HEK293 (cell line): ENCODE results near the gene ZNF229.
"Not testable (repeated sequence)": the region's sequence is repeated elsewhere in the genome, so short reads cannot be mapped to it uniquely, and the experiment has no call there.

ENCODE experiments used
- CTCF ChIP-seq: fragments of 450-650 bp; formaldehyde crosslinking; IDR thresholded peaks from 2 replicates; pipeline ENCODE4 v1.5.1; 2016; ENCODE audit warnings: missing biosample characterization, missing genetic modification characterization
- GLI4 ChIP-seq: fragments of 450-650 bp; formaldehyde crosslinking; IDR thresholded peaks from 2 replicates; pipeline ENCODE4 v1.5.1; 2016; ENCODE audit warnings: missing biosample characterization, missing genetic modification characterization
- TSHZ1 ChIP-seq: fragments of 450-650 bp; formaldehyde crosslinking; IDR thresholded peaks from 2 replicates; pipeline ENCODE4 v1.5.1; 2016; ENCODE audit warnings: missing biosample characterization, missing genetic modification characterization, borderline replicate concordance
- ZBTB7A ChIP-seq: fragments of 450-650 bp; formaldehyde crosslinking; IDR thresholded peaks from 2 replicates; pipeline ENCODE4 v1.5.1; 2016; ENCODE audit warnings: low read depth, missing biosample characterization, missing genetic modification characterization
- ZBTB8A ChIP-seq: fragments of 450-650 bp; formaldehyde crosslinking; IDR thresholded peaks from 2 replicates; pipeline ENCODE4 v1.5.1; 2016; ENCODE audit warnings: missing biosample characterization, missing genetic modification characterization
- ZNF114 ChIP-seq: fragments of 450-650 bp; formaldehyde crosslinking; IDR thresholded peaks from 2 replicates; pipeline ENCODE4 v1.5.0; 2017; ENCODE audit warnings: missing biosample characterization, missing genetic modification characterization
- ZNF223 ChIP-seq: fragments of 450-650 bp; formaldehyde crosslinking; IDR thresholded peaks from 2 replicates; pipeline ENCODE4 v1.5.1; 2016; ENCODE audit warnings: missing biosample characterization, missing genetic modification characterization
- ZNF274 ChIP-seq, 2 experiments: fragments of 200-500 bp in 1 of 2; fragments of 450-650 bp in 1 of 2; sonication (Bioruptor generic) in 1 of 2; formaldehyde crosslinking in 1 of 2; IDR thresholded peaks; 2 replicates each; pipeline versions ENCODE4 v1.5.1 to v1.6.1; 2014 to 2016; ENCODE audit warnings: borderline replicate concordance in 1 of 2, inconsistent platforms in 1 of 2, low read length in 1 of 2, missing biosample characterization in 1 of 2, missing genetic modification characterization in 1 of 2
- ZNF629 ChIP-seq: fragments of 450-650 bp; formaldehyde crosslinking; IDR thresholded peaks from 2 replicates; pipeline ENCODE4 v1.5.1; 2017; ENCODE audit warnings: missing biosample characterization, missing genetic modification characterization

DNA sequence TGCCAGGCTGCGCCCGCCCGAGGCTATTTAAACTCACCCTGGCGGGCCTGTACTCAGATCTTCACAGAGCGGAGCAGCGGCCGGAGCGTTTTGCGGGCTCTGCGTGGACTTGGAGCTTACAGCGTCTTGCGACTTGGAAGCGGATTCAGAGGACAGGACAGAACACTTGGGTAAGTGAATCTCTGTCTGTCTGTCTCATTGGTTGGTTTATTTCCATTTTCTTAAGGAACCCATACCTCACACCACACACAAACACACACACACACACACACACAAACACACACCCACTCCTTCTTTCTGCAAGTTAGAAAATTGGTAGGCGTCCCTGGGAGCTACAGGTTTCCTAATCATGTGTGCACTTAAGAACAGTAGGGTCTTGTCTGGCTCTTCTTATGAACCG, 32.7 kb downstream of the ZNF229 start:
- not testable (repeated sequence) for TF ChIP-seq ZNF223 (tag by site-specific recombination); CTCF (tag by site-specific recombination); ZNF629 (tag by site-specific recombination); GLI4; ZBTB7A (tag by site-specific recombination); TSHZ1 (tag by site-specific recombination); ZNF274 (IDR thresholded peaks at IDR 0.05; ENCODE audit: low read length); ZNF274 (tag by site-specific recombination; IDR thresholded peaks at IDR 0.05; ENCODE audit: borderline replicate concordance); ZBTB8A; ZNF114 (tag by site-specific recombination)
